A673 (cell line): ENCODE results near the gene SNF8.

ENCODE experiments used
- EZH2 ChIP-seq: fragments of 200-600 bp; sonication (generic); IDR thresholded peaks from 2 replicates; pipeline ENCODE4 v1.6.1; 2017; ENCODE audit warnings: borderline replicate concordance, low read depth, mild to moderate bottlenecking, mixed read lengths, antibody characterized with exemption, low read length; ENCODE audit not compliant: poor library complexity, severe bottlenecking
- TF ChIP-seq, protein P1 (sequence below): fragments of 300-800, 200-600 bp; sonication (generic); conservative IDR thresholded peaks from 2 replicates; pipeline ENCODE4 v1.5.1; 2017; ENCODE audit warnings: low read depth, mild to moderate bottlenecking, antibody characterized with exemption, low read length, moderate library complexity, mixed read lengths

DNA sequence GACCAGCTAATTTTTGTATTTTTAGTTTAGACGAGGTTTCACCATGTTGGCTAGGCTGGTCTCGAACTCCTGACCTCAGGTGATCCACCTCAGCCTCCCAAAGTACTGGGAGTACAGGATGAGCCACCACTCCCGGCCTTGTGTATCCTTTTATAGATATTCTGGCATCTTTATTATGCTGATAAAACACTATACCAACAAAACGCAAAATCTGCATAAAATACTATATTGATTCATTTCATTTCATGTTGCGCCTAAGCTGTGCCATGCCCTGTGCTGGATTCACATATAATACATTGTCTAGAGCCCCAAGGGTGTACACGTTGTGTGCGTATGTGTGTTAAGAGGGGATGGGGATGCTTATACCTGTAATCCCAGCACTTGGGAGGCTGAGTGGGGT lies 40.2 kb downstream of the SNF8 start:
- TF ChIP-seq, protein P1, sequence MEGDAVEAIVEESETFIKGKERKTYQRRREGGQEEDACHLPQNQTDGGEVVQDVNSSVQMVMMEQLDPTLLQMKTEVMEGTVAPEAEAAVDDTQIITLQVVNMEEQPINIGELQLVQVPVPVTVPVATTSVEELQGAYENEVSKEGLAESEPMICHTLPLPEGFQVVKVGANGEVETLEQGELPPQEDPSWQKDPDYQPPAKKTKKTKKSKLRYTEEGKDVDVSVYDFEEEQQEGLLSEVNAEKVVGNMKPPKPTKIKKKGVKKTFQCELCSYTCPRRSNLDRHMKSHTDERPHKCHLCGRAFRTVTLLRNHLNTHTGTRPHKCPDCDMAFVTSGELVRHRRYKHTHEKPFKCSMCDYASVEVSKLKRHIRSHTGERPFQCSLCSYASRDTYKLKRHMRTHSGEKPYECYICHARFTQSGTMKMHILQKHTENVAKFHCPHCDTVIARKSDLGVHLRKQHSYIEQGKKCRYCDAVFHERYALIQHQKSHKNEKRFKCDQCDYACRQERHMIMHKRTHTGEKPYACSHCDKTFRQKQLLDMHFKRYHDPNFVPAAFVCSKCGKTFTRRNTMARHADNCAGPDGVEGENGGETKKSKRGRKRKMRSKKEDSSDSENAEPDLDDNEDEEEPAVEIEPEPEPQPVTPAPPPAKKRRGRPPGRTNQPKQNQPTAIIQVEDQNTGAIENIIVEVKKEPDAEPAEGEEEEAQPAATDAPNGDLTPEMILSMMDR = no peak
- TF ChIP-seq EZH2 = no peak
